GM12878 (cell line): Measurements from ENCODE around the gene PTPN13. TPM values are rescaled to one million over a fixed set of nuclear protein-coding genes. Genes with fewer than 3 reads are reported as not detected.

Experiments used
- CEBPB ChIP-seq, 2 experiments: fragments of 150-350 bp in 1 of 2; IDR thresholded peaks; 2 replicates each; pipeline ENCODE4 v1.6.1; 2012 to 2014; ENCODE audit warnings: low read depth in 2 of 2, low read length in 2 of 2, borderline replicate concordance in 1 of 2, inconsistent platforms in 1 of 2
- CHD1 ChIP-seq: IDR thresholded peaks from 2 replicates; pipeline ENCODE4 v1.6.1; 2012; ENCODE audit warnings: low read depth, low read length, improper control_type of control experiment
- CHD4 ChIP-seq: fragments of 200-600 bp; sonication (generic); IDR thresholded peaks from 2 replicates; pipeline ENCODE4 v1.6.1; 2016; ENCODE audit warnings: mild to moderate bottlenecking
- CREB1 ChIP-seq: IDR thresholded peaks from 2 replicates; pipeline ENCODE4 v1.6.1; 2012; ENCODE audit warnings: low read depth, mild to moderate bottlenecking, inconsistent platforms
- EED ChIP-seq: sonication (generic); IDR thresholded peaks from 2 replicates; pipeline ENCODE4 v1.6.1; 2016; ENCODE audit warnings: antibody characterized with exemption, low read depth
- FOXM1 ChIP-seq: IDR thresholded peaks from 2 replicates; pipeline ENCODE4 v1.6.1; 2012; ENCODE audit warnings: low read depth, mild to moderate bottlenecking, inconsistent platforms, low read length, moderate library complexity
- HCFC1 ChIP-seq: fragments of 150-350 bp; IDR thresholded peaks from 2 replicates; pipeline ENCODE4 v1.6.1; 2014; ENCODE audit warnings: low read length
- IKZF1 ChIP-seq: fragments of 450-650 bp; conservative IDR thresholded peaks from 2 replicates; pipeline ENCODE4 v1.6.1; 2017; ENCODE audit warnings: antibody characterized with exemption, mild to moderate bottlenecking
- KAT2A ChIP-seq: conservative IDR thresholded peaks from 2 replicates; pipeline ENCODE4 v1.6.1; 2011; ENCODE audit warnings: low read depth, low read length; ENCODE audit not compliant: control insufficient read depth
- KLF5 ChIP-seq: fragments of 450-650 bp; IDR thresholded peaks from 2 replicates; pipeline ENCODE4 v1.6.1; 2014; ENCODE audit warnings: mild to moderate bottlenecking; ENCODE audit not compliant: partially characterized antibody
- LARP7 ChIP-seq: fragments of 450-650 bp; IDR thresholded peaks from 2 replicates; pipeline ENCODE4 v1.6.1; 2017; ENCODE audit warnings: mild to moderate bottlenecking
- MEF2B ChIP-seq: fragments of 450-650 bp; IDR thresholded peaks from 2 replicates; pipeline ENCODE4 v1.6.1; 2018; ENCODE audit warnings: mild to moderate bottlenecking, moderate library complexity; ENCODE audit not compliant: partially characterized antibody, poor library complexity, severe bottlenecking
- NFXL1 ChIP-seq: fragments of 450-650 bp; IDR thresholded peaks from 2 replicates; pipeline ENCODE4 v1.6.1; 2017; ENCODE audit warnings: antibody characterized with exemption, mild to moderate bottlenecking, borderline replicate concordance
- NR2F1 ChIP-seq: fragments of 450-650 bp; conservative IDR thresholded peaks from 2 replicates; pipeline ENCODE4 v1.6.1; 2017; ENCODE audit warnings: mild to moderate bottlenecking
- POLR2AphosphoS5 ChIP-seq: IDR thresholded peaks from 2 replicates; pipeline ENCODE4 v1.6.1; 2011; ENCODE audit warnings: mild to moderate bottlenecking, low read length, inconsistent platforms
- SIX5 ChIP-seq: IDR thresholded peaks from 2 replicates; pipeline ENCODE4 v1.6.1; 2011; ENCODE audit warnings: mild to moderate bottlenecking, low read depth, low read length, moderate library complexity; ENCODE audit not compliant: severe bottlenecking
- SREBF2 ChIP-seq: IDR thresholded peaks from 2 replicates; pipeline ENCODE4 v1.6.1; 2012; ENCODE audit warnings: mild to moderate bottlenecking, low read length
- SRF ChIP-seq, 2 experiments: IDR thresholded peaks; 2 replicates each; pipeline ENCODE4 v1.6.1; 2011; ENCODE audit warnings: low read depth in 2 of 2, low read length in 2 of 2, mild to moderate bottlenecking in 1 of 2, moderate library complexity in 1 of 2
- TCF12 ChIP-seq: IDR thresholded peaks from 2 replicates; pipeline ENCODE4 v1.6.1; 2011; ENCODE audit warnings: low read depth, mild to moderate bottlenecking, low read length
- polyA plus RNA-seq, 11 experiments: library from polyadenylated mRNA; depleted of rRNA in 4 of 11; unstranded in 6 of 11; stranded (reverse) in 5 of 11; fragments of >200 nt; fragmentation: Nextera tagmentation in 4 of 11; fragmentation: Illumina TruSeq in 1 of 11; extraction: Ambion mirVana in 4 of 11; extraction: Trizol in 1 of 11; gene quantifications; 1 replicate in 1 of 11; 2 replicates in 10 of 11; pipeline versions ENCODE4 v1.2.1 to v1.2.3, GENCODE V29; 2011 to 2016; ENCODE audit warnings: inconsistent platforms in 2 of 11, missing spikeins in 2 of 11, low read depth in 1 of 11
- total RNA-seq, 4 experiments: library from RNA; depleted of rRNA in 3 of 4; stranded (reverse); fragments of >200 nt in 3 of 4; fragmentation: Illumina TruSeq in 1 of 4; extraction: Trizol in 1 of 4; gene quantifications; 2 replicates each; pipeline versions ENCODE4 v1.2.1 to v1.2.3, GENCODE V29; 2013 to 2021
- TF ChIP-seq, protein P1 (sequence below): fragments of 450-650 bp; conservative IDR thresholded peaks from 2 replicates; pipeline ENCODE4 v1.6.1; 2017; ENCODE audit warnings: mild to moderate bottlenecking, moderate library complexity
- TF ChIP-seq, protein P2 (sequence below): fragments of 450-650 bp; IDR thresholded peaks from 2 replicates; pipeline ENCODE4 v1.6.1; 2016; ENCODE audit warnings: mild to moderate bottlenecking, moderate library complexity, borderline replicate concordance
- TF ChIP-seq, protein P3 (sequence below): IDR thresholded peaks from 2 replicates; pipeline ENCODE4 v1.6.1; 2012; ENCODE audit warnings: low read depth, low read length, improper control_type of control experiment
- TF ChIP-seq, protein P4 (sequence below): fragments of 150-350 bp; IDR thresholded peaks from 2 replicates; pipeline ENCODE4 v1.6.1; 2016; ENCODE audit warnings: low read depth, low read length

The PTPN13 gene
- total and polyA plus RNA-seq, 10 of the 15 experiments (the other 5 are each of a cell fraction or from before 2014, with no cell fraction given), result 8.5 to 69.4 (median 33.9) TPM

DNA sequence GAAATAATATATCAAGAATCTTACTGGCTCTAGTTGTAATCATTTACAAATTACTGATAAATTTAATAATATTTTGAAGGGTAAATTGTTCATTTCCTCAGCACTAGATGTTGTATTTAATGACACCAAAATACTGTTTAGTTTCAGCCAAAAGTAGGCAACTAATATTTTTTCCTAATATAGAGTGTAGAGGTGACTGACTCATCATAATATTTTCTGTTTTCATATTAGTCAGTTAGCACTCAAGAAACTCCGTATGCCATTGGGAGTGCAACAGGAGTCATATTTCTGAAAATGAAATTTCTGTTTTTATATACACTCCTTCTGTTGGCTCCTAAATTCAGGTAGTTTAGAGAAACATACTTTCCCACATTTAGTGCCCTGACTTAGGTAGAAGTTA is 36.6 kb upstream of the PTPN13 start (continued):
- TF ChIP-seq, protein P1, sequence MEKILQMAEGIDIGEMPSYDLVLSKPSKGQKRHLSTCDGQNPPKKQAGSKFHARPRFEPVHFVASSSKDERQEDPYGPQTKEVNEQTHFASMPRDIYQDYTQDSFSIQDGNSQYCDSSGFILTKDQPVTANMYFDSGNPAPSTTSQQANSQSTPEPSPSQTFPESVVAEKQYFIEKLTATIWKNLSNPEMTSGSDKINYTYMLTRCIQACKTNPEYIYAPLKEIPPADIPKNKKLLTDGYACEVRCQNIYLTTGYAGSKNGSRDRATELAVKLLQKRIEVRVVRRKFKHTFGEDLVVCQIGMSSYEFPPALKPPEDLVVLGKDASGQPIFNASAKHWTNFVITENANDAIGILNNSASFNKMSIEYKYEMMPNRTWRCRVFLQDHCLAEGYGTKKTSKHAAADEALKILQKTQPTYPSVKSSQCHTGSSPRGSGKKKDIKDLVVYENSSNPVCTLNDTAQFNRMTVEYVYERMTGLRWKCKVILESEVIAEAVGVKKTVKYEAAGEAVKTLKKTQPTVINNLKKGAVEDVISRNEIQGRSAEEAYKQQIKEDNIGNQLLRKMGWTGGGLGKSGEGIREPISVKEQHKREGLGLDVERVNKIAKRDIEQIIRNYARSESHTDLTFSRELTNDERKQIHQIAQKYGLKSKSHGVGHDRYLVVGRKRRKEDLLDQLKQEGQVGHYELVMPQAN, result no peak
- TF ChIP-seq, protein P2, sequence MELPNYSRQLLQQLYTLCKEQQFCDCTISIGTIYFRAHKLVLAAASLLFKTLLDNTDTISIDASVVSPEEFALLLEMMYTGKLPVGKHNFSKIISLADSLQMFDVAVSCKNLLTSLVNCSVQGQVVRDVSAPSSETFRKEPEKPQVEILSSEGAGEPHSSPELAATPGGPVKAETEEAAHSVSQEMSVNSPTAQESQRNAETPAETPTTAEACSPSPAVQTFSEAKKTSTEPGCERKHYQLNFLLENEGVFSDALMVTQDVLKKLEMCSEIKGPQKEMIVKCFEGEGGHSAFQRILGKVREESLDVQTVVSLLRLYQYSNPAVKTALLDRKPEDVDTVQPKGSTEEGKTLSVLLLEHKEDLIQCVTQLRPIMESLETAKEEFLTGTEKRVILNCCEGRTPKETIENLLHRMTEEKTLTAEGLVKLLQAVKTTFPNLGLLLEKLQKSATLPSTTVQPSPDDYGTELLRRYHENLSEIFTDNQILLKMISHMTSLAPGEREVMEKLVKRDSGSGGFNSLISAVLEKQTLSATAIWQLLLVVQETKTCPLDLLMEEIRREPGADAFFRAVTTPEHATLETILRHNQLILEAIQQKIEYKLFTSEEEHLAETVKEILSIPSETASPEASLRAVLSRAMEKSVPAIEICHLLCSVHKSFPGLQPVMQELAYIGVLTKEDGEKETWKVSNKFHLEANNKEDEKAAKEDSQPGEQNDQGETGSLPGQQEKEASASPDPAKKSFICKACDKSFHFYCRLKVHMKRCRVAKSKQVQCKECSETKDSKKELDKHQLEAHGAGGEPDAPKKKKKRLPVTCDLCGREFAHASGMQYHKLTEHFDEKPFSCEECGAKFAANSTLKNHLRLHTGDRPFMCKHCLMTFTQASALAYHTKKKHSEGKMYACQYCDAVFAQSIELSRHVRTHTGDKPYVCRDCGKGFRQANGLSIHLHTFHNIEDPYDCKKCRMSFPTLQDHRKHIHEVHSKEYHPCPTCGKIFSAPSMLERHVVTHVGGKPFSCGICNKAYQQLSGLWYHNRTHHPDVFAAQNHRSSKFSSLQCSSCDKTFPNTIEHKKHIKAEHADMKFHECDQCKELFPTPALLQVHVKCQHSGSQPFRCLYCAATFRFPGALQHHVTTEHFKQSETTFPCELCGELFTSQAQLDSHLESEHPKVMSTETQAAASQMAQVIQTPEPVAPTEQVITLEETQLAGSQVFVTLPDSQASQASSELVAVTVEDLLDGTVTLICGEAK, result 0 out of 2 replicates have a peak, but pooled peaks have one; percentile 5
- TF ChIP-seq, protein P3, sequence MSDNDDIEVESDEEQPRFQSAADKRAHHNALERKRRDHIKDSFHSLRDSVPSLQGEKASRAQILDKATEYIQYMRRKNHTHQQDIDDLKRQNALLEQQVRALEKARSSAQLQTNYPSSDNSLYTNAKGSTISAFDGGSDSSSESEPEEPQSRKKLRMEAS, result no peak
- TF ChIP-seq CEBPB (IDR thresholded peaks at IDR 0.05; ENCODE audit: borderline replicate concordance in 1 of 2, low read depth in 2 of 2, low read length in 2 of 2) (peak in 1 of 2 experiments; percentile 55; a peak in 1 of 4 replicates), CHD1 (no peak), EED (no peak), NR2F1 (no peak; the same call in 1 of the 2 replicates), HCFC1 (no peak), NFXL1 (no peak), SREBF2 (no peak), IKZF1 (peak; percentile 50; the same call in 1 of the 2 replicates), KLF5 (no peak), FOXM1 (peak; percentile 71; the same call in 1 of the 2 replicates), POLR2AphosphoS5 (no peak), CREB1 (0 out of 2 replicates have a peak, but pooled peaks have one; percentile 17), MEF2B (peak; percentile 55), KAT2A (no peak), CHD4 (no peak), TCF12 (no peak), SRF (IDR thresholded peaks at IDR 0.05; ENCODE audit: low read depth in 2 of 2, low read length in 2 of 2) (peak in 1 of 2 experiments; percentile 26; a peak in 1 of 4 replicates), SIX5 (no peak), LARP7 (no peak)
- TF ChIP-seq, protein P4, sequence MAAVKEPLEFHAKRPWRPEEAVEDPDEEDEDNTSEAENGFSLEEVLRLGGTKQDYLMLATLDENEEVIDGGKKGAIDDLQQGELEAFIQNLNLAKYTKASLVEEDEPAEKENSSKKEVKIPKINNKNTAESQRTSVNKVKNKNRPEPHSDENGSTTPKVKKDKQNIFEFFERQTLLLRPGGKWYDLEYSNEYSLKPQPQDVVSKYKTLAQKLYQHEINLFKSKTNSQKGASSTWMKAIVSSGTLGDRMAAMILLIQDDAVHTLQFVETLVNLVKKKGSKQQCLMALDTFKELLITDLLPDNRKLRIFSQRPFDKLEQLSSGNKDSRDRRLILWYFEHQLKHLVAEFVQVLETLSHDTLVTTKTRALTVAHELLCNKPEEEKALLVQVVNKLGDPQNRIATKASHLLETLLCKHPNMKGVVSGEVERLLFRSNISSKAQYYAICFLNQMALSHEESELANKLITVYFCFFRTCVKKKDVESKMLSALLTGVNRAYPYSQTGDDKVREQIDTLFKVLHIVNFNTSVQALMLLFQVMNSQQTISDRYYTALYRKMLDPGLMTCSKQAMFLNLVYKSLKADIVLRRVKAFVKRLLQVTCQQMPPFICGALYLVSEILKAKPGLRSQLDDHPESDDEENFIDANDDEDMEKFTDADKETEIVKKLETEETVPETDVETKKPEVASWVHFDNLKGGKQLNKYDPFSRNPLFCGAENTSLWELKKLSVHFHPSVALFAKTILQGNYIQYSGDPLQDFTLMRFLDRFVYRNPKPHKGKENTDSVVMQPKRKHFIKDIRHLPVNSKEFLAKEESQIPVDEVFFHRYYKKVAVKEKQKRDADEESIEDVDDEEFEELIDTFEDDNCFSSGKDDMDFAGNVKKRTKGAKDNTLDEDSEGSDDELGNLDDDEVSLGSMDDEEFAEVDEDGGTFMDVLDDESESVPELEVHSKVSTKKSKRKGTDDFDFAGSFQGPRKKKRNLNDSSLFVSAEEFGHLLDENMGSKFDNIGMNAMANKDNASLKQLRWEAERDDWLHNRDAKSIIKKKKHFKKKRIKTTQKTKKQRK, result no peak
